Measurements from ENCODE around the gene PARP2.

PARP2 gene

GRCh38 chr14:20347747-20348146 lies 4.3 kb downstream of the PARP2 start:
- TF ChIP-seq CTCF (IDR thresholded peaks at IDR 0.05) (no peak), ZFX (IDR thresholded peaks at IDR 0.05; ENCODE audit: borderline replicate concordance) (no peak)
- H3K27ac ChIP-seq: no peak overlapping the region

- H3K27ac ChIP-seq: no peak overlapping the region
- TF ChIP-seq CTCF (IDR thresholded peaks at IDR 0.05) (no peak), ZFX (IDR thresholded peaks at IDR 0.05; ENCODE audit: borderline replicate concordance) (no peak)
These were observed 6.8 kb downstream of the PARP2 start for GRCh38 chr14:20350282-20350681.

GRCh38 chr14:20350860-20351259 lies 7.4 kb downstream of the PARP2 start:
- H3K27ac ChIP-seq: no peak overlapping the region
- no peak for TF ChIP-seq CTCF (IDR thresholded peaks at IDR 0.05)
- TF ChIP-seq ZFX (IDR thresholded peaks at IDR 0.05; ENCODE audit: borderline replicate concordance): no peak

- no peak overlapping the region for H3K27ac ChIP-seq
- no peak for TF ChIP-seq ZFX (IDR thresholded peaks at IDR 0.05; ENCODE audit: borderline replicate concordance)
- TF ChIP-seq CTCF (IDR thresholded peaks at IDR 0.05): no peak
These were observed 13.0 kb downstream of the PARP2 start for GRCh38 chr14:20356422-20356821.

GRCh38 chr14:20358474-20358873 lies 15.0 kb downstream of the PARP2 start:
- peak overlapping the region; percentile 30 for H3K27ac ChIP-seq

- no peak overlapping the region for H3K27ac ChIP-seq
- TF ChIP-seq ZFX (IDR thresholded peaks at IDR 0.05; ENCODE audit: borderline replicate concordance) (no peak), CTCF (IDR thresholded peaks at IDR 0.05) (no peak)
These were observed 22.5 kb downstream of the PARP2 start for GRCh38 chr14:20365928-20366327.

GRCh38 chr14:20372796-20373195 lies 29.4 kb downstream of the PARP2 start:
- no peak overlapping the region for H3K27ac ChIP-seq
- TF ChIP-seq ZFX (IDR thresholded peaks at IDR 0.05; ENCODE audit: borderline replicate concordance) (no peak), CTCF (IDR thresholded peaks at IDR 0.05) (no peak)

GRCh38 chr14:20375471-20375870 lies 32.0 kb downstream of the PARP2 start:
- H3K27ac ChIP-seq: no peak overlapping the region
- TF ChIP-seq ZFX (IDR thresholded peaks at IDR 0.05; ENCODE audit: borderline replicate concordance) (no peak), CTCF (IDR thresholded peaks at IDR 0.05) (no peak)
